Muscle of leg (tissue), 11 donors: ENCODE measurements around the gene SDK2. TPM values are rescaled to one million over a fixed set of nuclear protein-coding genes. Genes with fewer than 3 reads are reported as not detected.
A peak's percentile ranks its signal among the peaks of the same experiment; 100 is the strongest.

Experiments used
- DNase-seq: peaks from one replicate; pipeline ENCODE4 v3.0.0; 2013
- H3K27ac ChIP-seq: one replicate; pipeline ENCODE4 v1.5.1; 2013; ENCODE audit warnings: mild to moderate bottlenecking, low read length, control low read depth
- H3K27me3 ChIP-seq: one replicate; pipeline ENCODE4 v1.6.1; 2013; ENCODE audit warnings: low read length; ENCODE audit not compliant: control insufficient read depth, insufficient read depth
- H3K36me3 ChIP-seq: one replicate; pipeline ENCODE4 v1.6.1; 2013; ENCODE audit warnings: low read length; ENCODE audit not compliant: control insufficient read depth, insufficient read depth
- H3K4me1 ChIP-seq: one replicate; pipeline ENCODE4 v1.6.1; 2013; ENCODE audit warnings: low read length; ENCODE audit not compliant: control insufficient read depth, insufficient read depth
- H3K4me3 ChIP-seq: one replicate; pipeline ENCODE4 v1.5.1; 2013; ENCODE audit warnings: low read length, control low read depth
- H3K9me3 ChIP-seq: replicated peaks from 2 replicates; pipeline ENCODE4 v1.6.1; 2013; ENCODE audit warnings: low read depth, low read length; ENCODE audit not compliant: control insufficient read depth
- WGBS: methylation state at CpG from one replicate; pipeline ENCODE4 v1.1.5; 2013; ENCODE audit warnings: missing lambda C conversion rate; ENCODE audit not compliant: insufficient coverage; 5-methylcytosine and 5-hydroxymethylcytosine counted together
- polyA plus RNA-seq, 8 donors: library from polyadenylated mRNA; unstranded; fragments of 120-200 nt; gene quantifications; one replicate each; pipeline versions ENCODE4 v1.2.1 to v1.2.3, GENCODE V29; 2013; ENCODE audit warnings: inconsistent platforms in 1 of 8, low replicate concordance in 1 of 8; ENCODE audit not compliant: insufficient read length in 8 of 8, insufficient read depth in 1 of 8
- total RNA-seq: library from RNA; stranded (reverse); fragments of 120-200 nt; gene quantifications from one replicate; pipeline ENCODE4 v1.2.4, GENCODE V29; 2013

The SDK2 gene
- total and polyA plus RNA-seq, 9 donors, result 18.2 to 40.6 (median 25.8) TPM

GRCh38 chr17:73623247-73623646 lies 21.0 kb downstream of the SDK2 start:
- H3K4me3 ChIP-seq, result no peak overlapping the region
- H3K27ac ChIP-seq, result no peak overlapping the region
- WGBS, result 20% methylated on average over 1 of the region's 2 CpGs
- H3K27me3 ChIP-seq, result no peaks in the 10 kb centered on the region
- H3K9me3 ChIP-seq, result peaks cover 3% of the 10 kb centered on the region
- DNase-seq, result no peak
- H3K36me3 ChIP-seq, result no peaks in the 10 kb centered on the region
- peaks cover 56% of the 10 kb centered on the region for H3K4me1 ChIP-seq

- Histone ChIP-seq H3K4me3 (no peak overlapping the region), H3K9me3 (peaks cover 3% of the 10 kb centered on the region), H3K36me3 (no peaks in the 10 kb centered on the region), H3K27ac (no peak overlapping the region), H3K27me3 (no peaks in the 10 kb centered on the region), H3K4me1 (peaks cover 57% of the 10 kb centered on the region)
- no CpG with 5 or more reads among the region's 3 CpGs for WGBS
- no peak for DNase-seq
These were observed 21.9 kb downstream of the SDK2 start for GRCh38 chr17:73622381-73622780.

GRCh38 chr17:73621685-73622084 lies 22.6 kb downstream of the SDK2 start:
- Histone ChIP-seq H3K27ac (no peak overlapping the region), H3K9me3 (peaks cover 3% of the 10 kb centered on the region), H3K4me1 (peaks cover 58% of the 10 kb centered on the region), H3K4me3 (no peak overlapping the region), H3K27me3 (no peaks in the 10 kb centered on the region), H3K36me3 (no peaks in the 10 kb centered on the region)
- WGBS, result no CpG with 5 or more reads among the region's 2 CpGs
- no peak for DNase-seq

- Histone ChIP-seq H3K9me3 (peaks cover 3% of the 10 kb centered on the region), H3K4me1 (peaks cover 56% of the 10 kb centered on the region), H3K27me3 (no peaks in the 10 kb centered on the region), H3K27ac (no peak overlapping the region), H3K36me3 (no peaks in the 10 kb centered on the region), H3K4me3 (no peak overlapping the region)
- WGBS, result no CpG with 5 or more reads among the region's 3 CpGs
- no peak for DNase-seq
These were observed 23.8 kb downstream of the SDK2 start for GRCh38 chr17:73620414-73620813.

GRCh38 chr17:73617501-73617900 lies 26.7 kb downstream of the SDK2 start:
- H3K36me3 ChIP-seq, result no peaks in the 10 kb centered on the region
- H3K27ac ChIP-seq, result no peak overlapping the region
- WGBS, result 62% methylated on average over 4 of the region's 5 CpGs
- DNase-seq, result no peak
- H3K9me3 ChIP-seq, result peaks cover 3% of the 10 kb centered on the region
- H3K4me1 ChIP-seq, result peaks cover 55% of the 10 kb centered on the region
- H3K27me3 ChIP-seq, result no peaks in the 10 kb centered on the region
- no peak overlapping the region for H3K4me3 ChIP-seq

- H3K4me3 ChIP-seq, result no peak overlapping the region
- H3K36me3 ChIP-seq, result no peaks in the 10 kb centered on the region
- H3K9me3 ChIP-seq, result peaks cover 3% of the 10 kb centered on the region
- peak overlapping the region; percentile 35 for H3K27ac ChIP-seq
- peaks cover 60% of the 10 kb centered on the region for H3K4me1 ChIP-seq
- no peak for DNase-seq
- 62% methylated on average over 8 of the region's 8 CpGs for WGBS
- no peaks in the 10 kb centered on the region for H3K27me3 ChIP-seq
These were observed 27.3 kb downstream of the SDK2 start for GRCh38 chr17:73616873-73617404.

- Histone ChIP-seq H3K27me3 (no peaks in the 10 kb centered on the region), H3K4me1 (peaks cover 67% of the 10 kb centered on the region)
- no peak for DNase-seq
These were observed 27.9 kb downstream of the SDK2 start for GRCh38 chr17:73616120-73616872.

GRCh38 chr17:73614256-73614655 lies 30.0 kb downstream of the SDK2 start:
- Histone ChIP-seq H3K36me3 (no peaks in the 10 kb centered on the region), H3K27me3 (no peaks in the 10 kb centered on the region), H3K27ac (peak overlapping the region; percentile 81), H3K4me3 (no peak overlapping the region), H3K9me3 (peaks cover 3% of the 10 kb centered on the region), H3K4me1 (peaks cover 87% of the 10 kb centered on the region)
- 50% methylated on average over 4 of the region's 9 CpGs for WGBS
- DNase-seq, result no peak

More at GRCh38 chr17:73616120-73616872, 27.9 kb downstream of the SDK2 start:
- 44% methylated on average over 8 of the region's 15 CpGs for WGBS
- peaks cover 3% of the 10 kb centered on the region for H3K9me3 ChIP-seq
- H3K4me3 ChIP-seq, result no peak overlapping the region
- H3K36me3 ChIP-seq, result no peaks in the 10 kb centered on the region
- peak overlapping the region; percentile 35 for H3K27ac ChIP-seq

GRCh38 chr17:73613271-73614233 lies 30.7 kb downstream of the SDK2 start:
- H3K4me1 ChIP-seq, result peaks cover 92% of the 10 kb centered on the region
- peak; percentile 91 for DNase-seq
- no peak overlapping the region for H3K4me3 ChIP-seq
- no peaks in the 10 kb centered on the region for H3K9me3 ChIP-seq
- H3K36me3 ChIP-seq, result no peaks in the 10 kb centered on the region
- no peaks in the 10 kb centered on the region for H3K27me3 ChIP-seq
- WGBS, result 18% methylated on average over 6 of the region's 23 CpGs
- H3K27ac ChIP-seq, result peak overlapping the region; percentile 81

- no peak overlapping the region for H3K4me3 ChIP-seq
- H3K4me1 ChIP-seq, result peaks cover 91% of the 10 kb centered on the region
- H3K9me3 ChIP-seq, result no peaks in the 10 kb centered on the region
- 47% methylated on average over 9 of the region's 14 CpGs for WGBS
- peak overlapping the region; percentile 59 for H3K27ac ChIP-seq
- DNase-seq, result no peak
- H3K36me3 ChIP-seq, result no peaks in the 10 kb centered on the region
- no peaks in the 10 kb centered on the region for H3K27me3 ChIP-seq
These were observed 32.2 kb downstream of the SDK2 start for GRCh38 chr17:73612031-73612472.
